Colonic mucosa (tissue), 4 donors: ENCODE measurements around the gene ATP7B. TPM values are rescaled to one million over a fixed set of nuclear protein-coding genes. Genes with fewer than 3 reads are reported as not detected.

ENCODE experiments used
- DNase-seq: peaks from one replicate; pipeline ENCODE4 v3.0.0-alpha.2; 2020
- H3K27ac ChIP-seq: fragments of 200-600 bp; one replicate; pipeline ENCODE4 v1.8.0; 2021
- H3K27me3 ChIP-seq: fragments of 200-600 bp; one replicate; pipeline ENCODE4 v1.8.0; 2021
- H3K36me3 ChIP-seq: fragments of 200-600 bp; one replicate; pipeline ENCODE4 v1.8.0; 2021
- H3K4me1 ChIP-seq: fragments of 200-600 bp; one replicate; pipeline ENCODE4 v1.8.0; 2021; ENCODE audit warnings: mild to moderate bottlenecking
- H3K4me3 ChIP-seq: fragments of 200-600 bp; one replicate; pipeline ENCODE4 v1.8.0; 2021
- H3K9ac ChIP-seq, 2 donors: one replicate each; pipeline ENCODE4 v1.7.0; 2013; ENCODE audit warnings: control low read depth in 2 of 2, low read depth in 2 of 2, low read length in 2 of 2
- H3K9me3 ChIP-seq: fragments of 200-600 bp; one replicate; pipeline ENCODE4 v1.8.0; 2021
- CTCF ChIP-seq: fragments of 200-600 bp; IDR thresholded peaks from one replicate; pipeline ENCODE4 v1.8.0; 2022; ENCODE audit warnings: antibody characterized with exemption, mild to moderate bottlenecking
- intact Hi-C: fragments of 100-400 bp; cut with DNase I; formaldehyde crosslinking; loops from one replicate; pipeline ENCODE4 v1.14.1; 2022
- total RNA-seq, 2 donors: library from RNA; stranded (reverse); fragmentation: NEBNext Ultra II Directional in 1 of 2; extraction: Animal tissue kit (Norgen Biotek cat#: 25700) in 1 of 2; gene quantifications; one replicate each; pipeline ENCODE4 v1.2.1, GENCODE V29; 2021
- donor health status: healthy.
- donor health status: DM: no; HTN: no; CAD: no.
- donor health status: DM: no; HTN: no; CAD: no.

ATP7B gene
- total RNA-seq, 2 donors from 2014 or later, result 14.0 to 18.8 TPM

GRCh38 chr13:51933466-51934058 lies 77.7 kb downstream of the ATP7B start:
- no peak overlapping the region for H3K9ac ChIP-seq
- H3K27ac ChIP-seq, result no peak overlapping the region
- no peak for TF ChIP-seq CTCF
- H3K4me3 ChIP-seq, result no peak overlapping the region
- no peaks in the 10 kb centered on the region for H3K36me3 ChIP-seq
- DNase-seq, result no peak
- H3K9me3 ChIP-seq, result no peaks in the 10 kb centered on the region
- intact Hi-C loops, result no loop called here
- H3K27me3 ChIP-seq, result no peaks in the 10 kb centered on the region
- H3K4me1 ChIP-seq, result no peaks in the 10 kb centered on the region

GRCh38 chr13:51932231-51932630 lies 79.0 kb downstream of the ATP7B start:
- H3K9ac ChIP-seq, result no peak overlapping the region
- no peak overlapping the region for H3K4me3 ChIP-seq
- TF ChIP-seq CTCF, result no peak
- no peak overlapping the region for H3K27ac ChIP-seq
- H3K4me1 ChIP-seq, result no peaks in the 10 kb centered on the region
- no peaks in the 10 kb centered on the region for H3K27me3 ChIP-seq
- H3K36me3 ChIP-seq, result no peaks in the 10 kb centered on the region
- no peaks in the 10 kb centered on the region for H3K9me3 ChIP-seq
- intact Hi-C loops, result no loop called here
- DNase-seq, result no peak

- no peaks in the 10 kb centered on the region for H3K9me3 ChIP-seq
- no peaks in the 10 kb centered on the region for H3K36me3 ChIP-seq
- H3K4me3 ChIP-seq, result no peak overlapping the region
- H3K27ac ChIP-seq, result no peak overlapping the region
- TF ChIP-seq CTCF, result no peak
- DNase-seq, result no peak
- intact Hi-C loops, result no loop called here
- H3K9ac ChIP-seq, result no peak overlapping the region
- H3K27me3 ChIP-seq, result no peaks in the 10 kb centered on the region
- H3K4me1 ChIP-seq, result no peaks in the 10 kb centered on the region
Measured at GRCh38 chr13:51931606-51932005, 79.6 kb downstream of the ATP7B start.

GRCh38 chr13:51929699-51930098 lies 81.6 kb downstream of the ATP7B start:
- H3K27me3 ChIP-seq, result no peaks in the 10 kb centered on the region
- no peak for DNase-seq
- no peak overlapping the region for H3K27ac ChIP-seq
- intact Hi-C loops, result no loop called here
- H3K4me1 ChIP-seq, result no peaks in the 10 kb centered on the region
- H3K4me3 ChIP-seq, result no peak overlapping the region
- H3K36me3 ChIP-seq, result no peaks in the 10 kb centered on the region
- no peaks in the 10 kb centered on the region for H3K9me3 ChIP-seq
- no peak overlapping the region for H3K9ac ChIP-seq
- TF ChIP-seq CTCF, result no peak

GRCh38 chr13:51928231-51928630 lies 83.0 kb downstream of the ATP7B start:
- H3K27me3 ChIP-seq, result no peaks in the 10 kb centered on the region
- intact Hi-C loops, result no loop called here
- H3K27ac ChIP-seq, result no peak overlapping the region
- H3K9ac ChIP-seq, result no peak overlapping the region
- H3K9me3 ChIP-seq, result no peaks in the 10 kb centered on the region
- no peak for DNase-seq
- no peak for TF ChIP-seq CTCF
- H3K4me1 ChIP-seq, result no peaks in the 10 kb centered on the region
- H3K36me3 ChIP-seq, result no peaks in the 10 kb centered on the region
- H3K4me3 ChIP-seq, result no peak overlapping the region
